ENCODE measurements around the gene ZNF420.

GRCh38 chr19:37172368-37173366 lies 94.4 kb downstream of the ZNF420 start, which contains the start of gene ZNF585A:
- TF ChIP-seq CTCF (IDR thresholded peaks at IDR 0.05; ENCODE audit: low read length) (no peak), EZH2 (IDR thresholded peaks at IDR 0.05; ENCODE audit: borderline replicate concordance, low read length) (no peak)

Data from OCI-LY1 (cell line).